Lower leg skin (tissue), 4 donors: Measurements from ENCODE around the gene PTPRO. TPM values are rescaled to one million over a fixed set of nuclear protein-coding genes. Genes with fewer than 3 reads are reported as not detected.

Experiments used
- DNase-seq, 2 donors: peaks; one replicate each; pipeline ENCODE4 v3.0.0-alpha.2; 2019; ENCODE audit warnings: low spot score in 2 of 2
- H3K4me3 ChIP-seq: fragments of 200-600 bp; sonication (generic); 2 replicates; pipeline ENCODE4 v1.5.1; 2017; ENCODE audit warnings: mild to moderate bottlenecking, low read depth; ENCODE audit not compliant: poor library complexity, severe bottlenecking
- POLR2A ChIP-seq, 2 donors: fragments of 450-650 bp; IDR thresholded peaks; one replicate each; pipeline ENCODE4 v1.6.1; 2016 to 2017; ENCODE audit warnings: antibody characterized with exemption in 2 of 2, mild to moderate bottlenecking in 1 of 2, moderate library complexity in 1 of 2
- WGBS, 2 donors: methylation state at CpG; one replicate each; pipeline ENCODE4 v1.1.5; 2018; 5-methylcytosine and 5-hydroxymethylcytosine counted together
- intact Hi-C: fragments of 100-400 bp; cut with DNase I; formaldehyde crosslinking; loops from one replicate; pipeline ENCODE4 v1.15.0; 2023; ENCODE audit warnings: low total_unique reads
- total RNA-seq, 4 donors: library from RNA; depleted of rRNA; stranded (reverse); fragments of >200 nt; gene quantifications; one replicate each; pipeline ENCODE4 v1.1.0, GENCODE V29; 2016
- TF ChIP-seq, protein P1 (sequence below), 3 donors: fragments of 450-650 bp; IDR thresholded peaks; one replicate each; pipeline ENCODE4 v1.5.1; 2016; ENCODE audit warnings: antibody characterized with exemption in 3 of 3, mild to moderate bottlenecking in 3 of 3, moderate library complexity in 2 of 3

Gene PTPRO
- total RNA-seq, 4 donors from 2014 or later = 0.29 to 0.91 (median 0.34) TPM; not detected in 1

DNA sequence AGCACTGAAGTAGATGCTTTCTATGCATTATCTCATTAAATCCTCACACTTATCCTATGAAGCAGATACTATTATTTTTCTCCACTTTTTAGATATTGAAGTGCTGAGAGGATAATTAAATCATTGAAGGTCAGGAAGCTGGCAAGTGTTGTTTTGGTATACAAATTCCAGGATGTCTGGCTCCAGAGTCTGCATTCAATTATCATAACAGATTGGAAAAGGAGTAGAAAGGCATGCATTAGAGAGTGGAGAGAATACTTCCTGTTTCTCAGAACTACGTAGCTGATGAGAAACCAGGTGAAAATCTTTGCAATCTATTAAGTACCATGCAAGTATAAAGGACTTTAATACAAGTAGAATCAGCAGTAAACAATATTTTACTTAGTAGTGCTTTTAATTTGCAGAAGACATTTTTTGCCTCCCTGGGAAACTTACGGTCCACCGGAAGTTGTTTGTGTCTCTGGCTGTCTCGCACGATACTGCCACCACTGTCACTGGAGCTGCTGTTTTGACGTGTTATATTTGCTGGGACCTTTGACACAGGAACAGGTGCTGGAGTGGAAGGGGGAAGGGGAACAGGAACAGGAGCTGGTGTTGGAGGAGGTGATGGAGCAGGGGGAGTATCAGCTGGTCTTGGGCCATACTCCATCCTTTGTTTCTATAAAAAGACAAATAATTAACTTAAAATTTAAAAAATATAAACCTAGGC is 308.9 kb downstream of the PTPRO start:
- TF ChIP-seq POLR2A (IDR thresholded peaks at IDR 0.05) = no peak
- TF ChIP-seq, protein P1, sequence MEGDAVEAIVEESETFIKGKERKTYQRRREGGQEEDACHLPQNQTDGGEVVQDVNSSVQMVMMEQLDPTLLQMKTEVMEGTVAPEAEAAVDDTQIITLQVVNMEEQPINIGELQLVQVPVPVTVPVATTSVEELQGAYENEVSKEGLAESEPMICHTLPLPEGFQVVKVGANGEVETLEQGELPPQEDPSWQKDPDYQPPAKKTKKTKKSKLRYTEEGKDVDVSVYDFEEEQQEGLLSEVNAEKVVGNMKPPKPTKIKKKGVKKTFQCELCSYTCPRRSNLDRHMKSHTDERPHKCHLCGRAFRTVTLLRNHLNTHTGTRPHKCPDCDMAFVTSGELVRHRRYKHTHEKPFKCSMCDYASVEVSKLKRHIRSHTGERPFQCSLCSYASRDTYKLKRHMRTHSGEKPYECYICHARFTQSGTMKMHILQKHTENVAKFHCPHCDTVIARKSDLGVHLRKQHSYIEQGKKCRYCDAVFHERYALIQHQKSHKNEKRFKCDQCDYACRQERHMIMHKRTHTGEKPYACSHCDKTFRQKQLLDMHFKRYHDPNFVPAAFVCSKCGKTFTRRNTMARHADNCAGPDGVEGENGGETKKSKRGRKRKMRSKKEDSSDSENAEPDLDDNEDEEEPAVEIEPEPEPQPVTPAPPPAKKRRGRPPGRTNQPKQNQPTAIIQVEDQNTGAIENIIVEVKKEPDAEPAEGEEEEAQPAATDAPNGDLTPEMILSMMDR (IDR thresholded peaks at IDR 0.05) = no peak
- no peak for DNase-seq
- H3K4me3 ChIP-seq = no peak overlapping the region
- 67 to 78% methylated on average over 6 of the region's 6 CpGs for WGBS, 2 donors
- intact Hi-C loops = no loop called here

DNA sequence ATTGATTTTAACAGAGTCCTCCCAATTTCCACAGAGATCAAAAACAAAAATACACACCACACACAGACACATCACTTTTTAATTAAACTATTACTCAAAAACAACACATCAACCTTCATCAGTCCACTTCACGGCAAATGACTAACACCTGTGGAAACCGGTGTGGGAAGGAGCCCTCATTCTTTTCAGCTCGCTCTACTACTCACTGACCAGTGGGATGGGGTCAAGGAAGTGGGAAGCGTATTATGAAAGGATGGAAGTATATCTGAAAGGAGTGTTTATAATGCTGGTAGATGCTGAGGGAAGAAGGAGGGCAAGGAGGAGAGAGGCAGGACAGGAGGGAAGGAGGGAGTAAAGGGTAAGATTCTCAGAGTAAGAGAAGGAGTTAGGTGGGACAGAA is 310.4 kb downstream of the PTPRO start:
- intact Hi-C loops = no loop called here
- DNase-seq = no peak
- H3K4me3 ChIP-seq = no peak overlapping the region
- TF ChIP-seq, protein P1 (IDR thresholded peaks at IDR 0.05) = no peak
- TF ChIP-seq POLR2A (IDR thresholded peaks at IDR 0.05) = no peak
- WGBS, 2 donors = 88 to 89% methylated on average over 4 of the region's 4 CpGs

DNA sequence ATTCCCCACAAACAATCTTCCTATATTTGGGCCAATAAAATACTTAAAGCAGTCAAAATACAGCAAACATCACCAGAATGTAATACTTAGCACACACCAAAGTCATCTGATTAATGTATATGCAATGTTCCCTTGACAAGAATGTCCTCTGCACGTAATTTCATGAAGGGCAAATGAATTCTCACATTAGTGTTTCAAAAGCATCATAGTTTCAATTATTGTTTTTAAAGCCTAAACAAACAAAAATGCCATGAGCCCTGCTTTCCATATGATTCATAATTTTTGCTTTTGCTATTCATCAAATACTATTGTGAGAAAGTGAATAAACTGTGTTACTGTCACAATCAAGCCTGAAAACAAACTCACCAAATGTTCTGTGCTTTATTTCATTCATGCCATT is 310.9 kb downstream of the PTPRO start:
- no peak for TF ChIP-seq POLR2A (IDR thresholded peaks at IDR 0.05)
- TF ChIP-seq, protein P1 (IDR thresholded peaks at IDR 0.05) = no peak
- intact Hi-C loops = no loop called here
- H3K4me3 ChIP-seq = no peak overlapping the region
- no peak for DNase-seq
- WGBS, 2 donors = 86 to 90% methylated on average over 1 of the region's 1 CpG

DNA sequence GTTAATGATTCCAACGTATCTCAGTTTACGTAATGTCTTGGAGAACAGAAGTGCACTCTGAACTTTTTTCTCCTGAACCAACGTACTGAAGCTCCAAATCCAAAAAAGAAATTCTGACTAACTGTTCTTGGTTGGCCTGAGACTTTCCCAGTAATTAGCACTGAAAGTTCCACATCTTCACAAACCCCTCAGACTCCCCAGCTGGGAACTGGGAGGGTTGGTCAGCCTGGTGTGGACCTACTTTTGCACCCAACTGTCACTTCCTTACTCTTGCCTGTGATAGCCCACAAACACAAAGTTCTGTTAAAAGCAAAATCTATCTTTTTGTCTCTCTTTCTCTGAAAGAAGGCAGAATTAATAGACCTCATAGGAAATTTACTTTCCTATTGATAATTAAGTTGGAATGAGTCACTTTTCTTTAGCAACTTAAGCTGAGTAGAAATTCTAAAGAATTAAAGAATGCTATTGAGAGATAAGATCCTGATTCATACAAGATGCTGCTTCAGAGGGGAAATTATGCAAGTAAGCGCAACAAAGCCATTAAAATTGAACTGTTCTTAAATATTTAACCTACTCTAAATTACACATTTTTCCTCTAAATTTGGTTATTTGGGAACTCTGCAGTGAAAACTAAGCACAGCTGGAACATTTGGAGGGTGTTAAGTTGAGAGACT is 311.8 kb downstream of the PTPRO start:
- no peak for TF ChIP-seq POLR2A (IDR thresholded peaks at IDR 0.05)
- TF ChIP-seq, protein P1 (IDR thresholded peaks at IDR 0.05) = no peak
- DNase-seq = no peak
- no peak overlapping the region for H3K4me3 ChIP-seq
- intact Hi-C loops = no loop called here
- WGBS, 2 donors = 72 to 80% methylated on average over 4 of the region's 4 CpGs

DNA sequence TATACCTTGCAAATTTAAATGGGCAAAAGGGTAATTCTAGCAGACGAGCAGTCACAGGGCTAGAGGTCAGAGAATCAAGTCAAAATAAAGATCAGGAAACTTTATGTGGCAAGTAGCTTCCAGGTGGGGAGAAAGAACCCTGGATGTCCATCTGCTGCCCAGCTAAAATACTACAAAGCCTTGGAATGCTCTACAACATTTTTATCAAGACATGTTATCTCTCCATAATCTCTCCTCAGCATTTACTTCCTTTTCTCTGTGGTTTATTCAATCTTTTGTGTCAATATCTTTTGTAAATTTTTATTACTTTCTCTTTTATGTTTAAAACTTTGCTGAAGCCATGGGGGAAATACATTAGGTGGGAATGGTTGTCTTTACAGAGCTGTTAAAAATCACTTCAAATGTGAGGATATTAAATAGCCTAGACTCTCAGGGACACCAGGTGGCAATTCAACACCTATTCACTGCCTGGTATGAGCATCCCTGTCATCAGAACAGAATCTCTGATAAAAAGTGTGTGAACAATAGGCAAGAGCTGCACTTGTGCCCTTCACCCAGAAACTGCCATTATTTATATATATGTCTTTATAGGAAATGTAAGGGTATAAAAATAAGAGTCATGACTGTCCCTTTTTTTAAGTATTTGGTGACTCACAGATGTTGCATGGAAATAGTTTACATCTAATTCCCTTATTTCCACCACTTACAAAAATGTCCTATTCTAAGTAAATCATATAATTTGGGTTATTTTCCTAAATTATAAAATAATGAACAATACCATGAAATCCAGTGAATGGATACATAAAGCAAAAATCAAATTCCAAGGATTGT is 314.0 kb downstream of the PTPRO start:
- WGBS, 2 donors = 92% methylated on average over 1 of the region's 1 CpG
- intact Hi-C loops = no loop called here
- H3K4me3 ChIP-seq = no peak overlapping the region
- no peak for TF ChIP-seq POLR2A (IDR thresholded peaks at IDR 0.05)
- TF ChIP-seq, protein P1 (IDR thresholded peaks at IDR 0.05) = no peak
- no peak for DNase-seq
